GM21367 (cell line): Measurements from ENCODE around the gene ASIC2.
"Not testable (repeated sequence)": the region's sequence is repeated elsewhere in the genome, so short reads cannot be mapped to it uniquely, and the experiment has no call there.

Source experiments
- ATAC-seq: cut with Tn5 transposase; IDR thresholded peaks from one replicate; pipeline ENCODE4 v1.9.1; 2021; ENCODE audit not compliant: unreplicated experiment

The ASIC2 gene

DNA sequence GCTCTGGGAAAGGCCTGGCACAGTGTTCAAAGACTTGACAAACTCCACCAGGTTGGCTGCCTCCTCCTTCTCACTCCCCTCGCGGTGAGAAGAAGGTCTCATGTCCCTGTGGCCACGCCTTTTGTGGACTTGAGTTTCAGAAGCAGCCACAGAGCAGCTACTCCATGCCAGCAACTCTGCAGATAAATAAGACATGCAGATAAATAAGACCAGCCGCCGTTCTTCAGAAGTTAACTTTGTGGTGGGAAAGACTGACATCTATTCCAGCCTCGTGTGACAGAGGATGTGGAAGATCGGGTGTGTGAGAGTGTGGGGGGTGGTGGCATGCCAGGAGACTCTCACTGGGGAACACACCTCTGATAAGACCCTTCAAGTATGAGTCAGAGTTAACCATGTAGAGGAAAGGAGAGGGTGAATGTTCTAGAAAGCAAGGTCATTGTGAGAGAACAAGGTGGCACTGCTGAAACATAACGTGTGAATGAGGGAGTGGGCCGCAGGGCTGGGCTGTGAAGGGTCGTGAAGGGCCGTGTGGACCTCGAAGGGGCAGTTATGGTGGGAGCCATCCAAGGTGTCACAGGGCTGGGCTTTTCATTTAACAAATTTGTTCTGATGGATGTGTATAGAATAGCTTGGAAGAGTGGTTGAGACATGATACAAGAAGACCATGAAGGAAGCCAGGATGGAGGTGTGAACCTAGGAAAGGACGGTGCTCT lies 300.6 kb downstream of the ASIC2 start:
- no peak for ATAC-seq

DNA sequence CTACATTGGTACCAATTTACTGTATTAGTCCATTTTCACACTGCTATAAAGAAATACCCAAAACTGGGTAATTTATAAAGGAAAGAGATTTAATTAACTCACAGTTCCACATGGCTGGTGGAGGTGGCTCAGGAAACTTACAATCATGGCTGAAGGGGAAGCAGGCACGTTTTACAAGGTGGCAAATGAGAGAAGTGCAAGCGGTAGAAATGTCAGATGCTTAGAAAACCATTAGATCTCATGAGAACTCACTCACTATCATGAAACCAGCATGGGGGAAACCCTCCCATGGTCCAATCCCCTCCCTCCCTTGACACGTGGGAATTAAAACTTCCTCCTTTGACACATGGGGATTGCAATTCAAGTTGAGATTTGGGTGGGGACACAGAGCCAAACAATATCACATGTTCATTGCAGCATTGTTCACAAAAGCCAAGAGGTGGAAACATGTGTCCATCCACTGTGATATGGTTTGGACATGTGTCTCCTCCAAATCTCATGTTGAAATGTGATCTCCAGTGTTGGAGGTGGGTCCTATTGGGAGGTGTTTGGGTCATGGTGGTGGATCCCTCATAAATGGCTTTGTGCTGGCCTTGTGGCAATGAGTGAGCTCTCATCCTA lies 304.5 kb downstream of the ASIC2 start:
- no peak for ATAC-seq

DNA sequence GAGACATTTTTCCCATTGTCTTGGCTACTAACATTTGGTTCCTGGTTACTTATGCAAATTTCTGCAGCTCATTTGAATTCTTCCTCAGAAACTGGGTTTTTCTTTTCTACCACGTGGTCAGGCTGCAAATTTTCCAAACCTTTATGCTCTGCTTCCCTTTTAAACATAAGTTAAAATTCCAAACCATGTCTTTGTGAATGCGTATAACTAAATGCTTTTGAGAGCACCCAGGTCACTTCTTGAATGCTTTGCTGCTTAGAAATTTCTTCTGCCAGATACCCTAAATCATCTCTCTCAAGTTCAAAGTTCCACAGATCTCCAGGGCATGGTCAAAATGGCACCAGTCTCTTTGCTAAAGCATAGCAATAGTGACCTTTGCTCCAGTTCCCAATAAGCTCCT lies 305.2 kb downstream of the ASIC2 start:
- ATAC-seq, result not testable (repeated sequence)

DNA sequence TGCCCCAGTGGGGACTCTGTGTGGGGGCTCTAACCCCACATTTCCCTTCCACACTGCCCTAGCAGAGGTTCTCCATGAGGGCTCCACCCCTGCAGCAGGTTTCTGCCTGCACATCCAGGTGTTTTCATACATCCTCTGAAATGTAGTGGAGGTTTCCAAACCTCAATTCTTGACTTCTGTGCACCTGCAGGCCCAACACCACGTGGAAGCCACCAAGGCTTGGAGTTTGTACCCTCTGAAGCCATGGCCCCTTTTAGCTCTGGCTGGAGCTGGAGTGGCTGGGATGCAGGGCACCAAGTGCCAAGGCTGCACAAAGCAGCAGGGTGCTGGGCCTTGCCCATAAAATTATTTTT lies 305.7 kb downstream of the ASIC2 start:
- not testable (repeated sequence) for ATAC-seq

DNA sequence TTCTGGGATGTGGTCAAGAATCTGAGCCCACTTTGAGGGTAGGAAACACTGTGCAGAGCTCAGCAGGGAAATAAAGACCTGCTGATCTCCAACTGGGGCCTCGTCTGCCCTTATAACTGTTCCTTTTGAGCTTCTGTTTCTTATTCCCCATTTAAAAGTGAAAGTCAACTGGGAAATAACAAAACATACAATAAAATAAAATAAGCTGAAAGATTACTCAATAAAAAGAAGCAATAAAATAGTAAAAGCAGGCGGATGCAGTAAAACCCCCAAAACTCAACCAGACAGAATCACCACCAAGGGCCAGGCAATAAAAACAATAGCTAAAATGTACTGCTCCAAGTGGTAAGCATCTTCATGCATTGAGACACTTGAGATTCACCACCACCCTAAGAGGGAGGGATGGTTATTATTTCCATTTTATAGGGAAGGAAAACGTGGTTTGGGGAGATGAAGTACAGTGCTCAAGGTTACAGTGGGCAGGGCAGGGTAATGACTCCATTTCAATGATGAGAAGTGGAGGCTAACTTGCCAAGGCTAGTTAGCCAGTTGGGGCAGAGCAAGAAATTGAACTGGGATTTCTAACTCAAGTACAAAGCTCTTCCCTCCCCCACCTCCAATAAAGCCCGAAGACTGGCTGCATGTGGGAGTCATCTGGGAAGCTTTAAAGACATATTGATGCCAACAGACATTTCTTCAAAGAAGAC lies 307.9 kb downstream of the ASIC2 start:
- ATAC-seq, result no peak

DNA sequence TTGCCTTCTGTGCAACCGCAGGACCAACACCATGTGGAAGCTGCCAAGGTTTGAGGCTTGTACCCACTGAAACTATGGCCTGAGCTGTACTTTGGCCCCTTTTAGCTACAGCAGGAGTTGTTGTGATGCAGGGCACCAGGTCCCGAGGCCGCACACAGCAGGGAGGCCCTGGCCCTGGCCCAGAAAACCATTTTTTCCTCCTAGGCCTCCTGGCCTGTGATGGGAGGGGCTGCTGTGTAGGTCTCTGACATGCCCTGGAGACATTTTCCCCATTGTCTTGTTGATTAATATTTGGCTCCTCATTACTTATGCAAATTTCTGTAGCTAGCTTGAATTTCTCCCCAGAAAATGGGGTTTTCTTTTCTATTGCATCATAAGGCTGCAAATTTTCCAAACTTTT lies 311.5 kb downstream of the ASIC2 start:
- not testable (repeated sequence) for ATAC-seq

DNA sequence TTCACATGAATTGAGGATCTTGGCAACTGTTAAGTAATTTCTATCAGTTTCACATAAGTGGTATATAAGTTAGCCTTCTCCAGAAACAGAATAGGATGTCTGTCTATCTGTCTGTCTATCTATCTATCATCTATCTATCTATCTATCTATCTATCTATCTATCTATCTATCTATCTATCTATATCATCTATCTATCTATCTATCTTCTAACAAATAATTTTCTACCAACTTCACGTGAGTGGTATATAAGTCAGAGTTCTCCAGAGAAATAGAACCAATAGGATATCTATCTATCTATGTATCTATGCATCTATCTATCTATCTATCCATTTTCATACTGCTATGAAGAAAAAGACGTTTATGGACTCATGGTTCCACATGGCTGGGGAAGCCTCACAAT lies 312.9 kb downstream of the ASIC2 start:
- ATAC-seq, result no peak

DNA sequence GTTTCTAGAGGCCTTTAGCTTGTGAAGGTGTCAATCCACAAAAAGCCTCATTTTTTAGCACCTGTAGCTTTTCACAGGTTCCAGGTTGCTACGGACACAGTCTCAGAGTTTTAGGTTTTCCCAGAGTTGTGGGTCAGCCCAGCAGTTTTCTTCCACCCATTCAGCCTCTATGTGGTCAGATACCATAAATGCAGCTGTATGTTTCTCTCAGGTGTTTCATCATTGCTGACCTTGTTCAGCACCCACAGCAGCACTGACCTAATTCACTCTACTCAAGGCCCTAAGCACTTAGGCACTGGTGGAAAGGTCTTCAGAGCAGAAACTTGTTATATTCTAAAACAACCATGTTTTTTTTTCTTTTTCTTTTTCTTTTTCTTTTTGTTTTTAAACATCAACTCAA lies 316.5 kb downstream of the ASIC2 start:
- no peak for ATAC-seq

DNA sequence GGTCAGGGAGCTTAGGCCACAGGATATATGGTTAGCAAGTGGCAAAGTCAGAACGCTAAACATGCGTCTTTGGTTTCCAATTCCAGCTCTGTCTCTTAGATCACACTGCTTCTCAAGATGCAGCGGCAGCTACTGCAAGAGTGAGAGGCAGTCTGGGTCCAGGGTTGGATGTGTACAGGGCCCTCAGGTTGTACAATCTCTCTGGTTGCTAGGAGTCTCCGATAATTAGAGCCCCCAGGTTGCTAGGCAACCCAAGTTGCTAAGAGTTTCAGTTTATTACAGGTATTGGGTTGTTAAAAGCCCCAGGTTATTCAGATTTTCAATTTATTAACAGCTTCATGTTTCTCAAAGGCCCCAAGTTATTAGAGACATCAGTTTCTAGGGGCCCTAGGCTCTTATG lies 317.0 kb downstream of the ASIC2 start:
- no peak for ATAC-seq

DNA sequence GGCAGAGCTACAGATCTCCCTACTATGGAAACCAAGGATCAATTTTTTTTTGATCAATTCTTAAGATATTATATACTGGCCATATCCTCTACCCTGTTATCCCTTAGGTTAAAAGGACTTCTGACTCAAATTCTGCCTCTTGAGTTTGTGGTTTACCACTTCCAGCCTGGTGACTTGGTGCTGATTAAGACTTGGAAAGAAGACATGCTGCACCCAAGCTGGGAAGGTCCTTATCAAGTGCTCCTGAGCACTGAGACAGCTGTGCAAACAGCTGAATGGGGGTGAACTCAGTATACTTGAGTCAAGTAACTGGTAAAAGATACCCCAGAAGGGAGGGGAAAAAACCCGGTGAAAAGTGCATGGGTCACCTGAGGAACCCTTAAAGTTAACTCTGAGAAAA lies 321.9 kb downstream of the ASIC2 start:
- no peak for ATAC-seq

DNA sequence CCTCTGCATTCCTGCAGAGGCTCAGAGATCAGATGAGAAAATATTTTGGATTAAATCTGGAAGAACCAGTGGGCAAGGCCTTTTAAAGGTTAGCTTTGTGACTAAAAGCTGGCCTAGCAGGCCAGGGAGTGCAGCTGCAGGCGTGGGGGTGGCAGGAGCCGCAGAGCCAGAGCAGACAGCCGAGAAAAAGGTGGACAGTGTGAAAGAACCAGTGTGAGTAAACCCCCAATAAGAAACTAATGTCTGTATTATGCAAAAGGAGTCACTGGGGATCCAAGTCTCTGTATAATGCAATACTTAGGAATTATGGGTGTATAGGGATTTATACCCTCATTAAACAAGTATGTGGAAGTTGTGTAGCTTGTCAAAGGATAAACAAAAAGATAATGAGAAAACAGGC lies 322.8 kb downstream of the ASIC2 start:
- no peak for ATAC-seq

DNA sequence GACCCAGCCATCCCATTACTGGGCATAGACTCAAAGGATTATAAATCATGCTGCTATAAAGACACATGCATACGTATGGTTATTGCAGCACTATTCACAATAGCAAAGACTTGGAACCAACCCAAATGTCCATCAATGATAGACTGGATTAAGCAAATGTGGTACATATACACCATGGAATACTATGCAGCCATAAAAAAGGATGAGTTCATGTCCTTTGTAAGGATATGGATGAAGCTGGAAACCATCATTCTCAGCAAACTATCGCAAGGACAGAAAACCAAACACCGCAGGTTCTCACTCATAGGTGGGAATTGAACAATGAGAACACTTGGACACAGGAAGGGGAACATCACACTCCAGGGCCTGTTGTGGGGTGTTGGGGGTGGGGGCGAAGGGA lies 323.9 kb downstream of the ASIC2 start:
- ATAC-seq, result not testable (repeated sequence)

DNA sequence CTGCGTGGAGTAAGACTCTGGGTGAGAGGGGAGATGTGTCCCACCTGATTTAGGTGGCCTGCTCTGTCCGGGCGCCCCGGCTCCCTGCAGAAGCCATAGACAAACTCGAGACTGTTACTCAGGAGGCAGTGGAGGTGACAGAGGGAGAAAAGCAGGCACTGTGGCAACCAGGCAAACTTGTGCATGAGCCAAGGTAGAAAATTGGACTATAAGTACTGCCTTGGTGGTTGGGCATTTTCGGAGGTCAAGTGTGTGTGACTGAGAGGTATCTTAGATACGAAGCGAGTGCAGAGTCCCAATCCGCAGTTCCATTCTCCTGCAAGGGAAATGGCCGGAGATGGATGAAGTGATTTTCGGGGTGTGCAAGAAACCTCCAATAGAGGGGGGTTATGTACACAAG lies 328.6 kb downstream of the ASIC2 start:
- ATAC-seq, result no peak
